ENCODE measurements around the gene GPX4. TPM values are rescaled to one million over a fixed set of nuclear protein-coding genes. Genes with fewer than 3 reads are reported as not detected.

The GPX4 gene
- total RNA-seq, 1 donor from 2014 or later = 190 TPM

- DNase-seq (ENCODE audit: low spot score in 2 of 2, unreplicated experiment in 2 of 2) = no peak
- no peaks in the 10 kb centered on the region for H3K9me3 Mint-ChIP-seq
- H3K4me1 Mint-ChIP-seq = peaks cover 3% of the 10 kb centered on the region
- no peaks in the 10 kb centered on the region for H3K36me3 Mint-ChIP-seq
- no peaks in the 10 kb centered on the region for H3K27me3 Mint-ChIP-seq (ENCODE audit: low read depth)
- no peak overlapping the region for H3K27ac Mint-ChIP-seq
- TF ChIP-seq CTCF (IDR thresholded peaks at IDR 0.05; ENCODE audit: unreplicated experiment) = no peak
- peak overlapping the region; percentile 49 for H3K4me3 Mint-ChIP-seq
Observed at GRCh38 chr19:1130771-1131717, 27.2 kb downstream of the GPX4 start.

- TF ChIP-seq CTCF (IDR thresholded peaks at IDR 0.05; ENCODE audit: unreplicated experiment) = no peak
- H3K27ac Mint-ChIP-seq = no peak overlapping the region
- H3K4me1 Mint-ChIP-seq = peaks cover 3% of the 10 kb centered on the region
- DNase-seq (ENCODE audit: low spot score in 2 of 2, unreplicated experiment in 2 of 2) = peak in 1 of 2 experiments; percentile 73
- no peaks in the 10 kb centered on the region for H3K9me3 Mint-ChIP-seq
- H3K27me3 Mint-ChIP-seq (ENCODE audit: low read depth) = no peaks in the 10 kb centered on the region
- peak overlapping the region; percentile 49 for H3K4me3 Mint-ChIP-seq
- H3K36me3 Mint-ChIP-seq = peaks cover 1% of the 10 kb centered on the region
Observed at GRCh38 chr19:1131718-1132551, 28.1 kb downstream of the GPX4 start.

GRCh38 chr19:1132552-1133383 is 29.0 kb downstream of the GPX4 start:
- no peak for TF ChIP-seq CTCF (IDR thresholded peaks at IDR 0.05; ENCODE audit: unreplicated experiment)
- Mint-ChIP-seq H3K9me3 (no peaks in the 10 kb centered on the region), H3K4me3 (peak overlapping the region; percentile 49), H3K36me3 (peaks cover 1% of the 10 kb centered on the region), H3K27ac (no peak overlapping the region), H3K27me3 (ENCODE audit: low read depth) (no peaks in the 10 kb centered on the region), H3K4me1 (peaks cover 3% of the 10 kb centered on the region)
- no peak for DNase-seq (ENCODE audit: low spot score in 2 of 2, unreplicated experiment in 2 of 2)

- peaks cover 1% of the 10 kb centered on the region for H3K36me3 Mint-ChIP-seq
- no peak overlapping the region for H3K4me3 Mint-ChIP-seq
- peaks cover 3% of the 10 kb centered on the region for H3K4me1 Mint-ChIP-seq
- TF ChIP-seq CTCF (IDR thresholded peaks at IDR 0.05; ENCODE audit: unreplicated experiment) = no peak
- H3K27ac Mint-ChIP-seq = no peak overlapping the region
- DNase-seq (ENCODE audit: low spot score in 2 of 2, unreplicated experiment in 2 of 2) = no peak
- no peaks in the 10 kb centered on the region for H3K27me3 Mint-ChIP-seq (ENCODE audit: low read depth)
- no peaks in the 10 kb centered on the region for H3K9me3 Mint-ChIP-seq
Observed at GRCh38 chr19:1133471-1133929, 29.7 kb downstream of the GPX4 start.

- Mint-ChIP-seq H3K4me1 (peaks cover 3% of the 10 kb centered on the region), H3K27me3 (ENCODE audit: low read depth) (no peaks in the 10 kb centered on the region), H3K36me3 (peaks cover 7% of the 10 kb centered on the region), H3K4me3 (no peak overlapping the region), H3K27ac (no peak overlapping the region), H3K9me3 (no peaks in the 10 kb centered on the region)
- DNase-seq (ENCODE audit: low spot score in 2 of 2, unreplicated experiment in 2 of 2) = no peak
- TF ChIP-seq CTCF (IDR thresholded peaks at IDR 0.05; ENCODE audit: unreplicated experiment) = no peak
Observed at GRCh38 chr19:1134431-1134830, 30.6 kb downstream of the GPX4 start.
